ENCODE results near the gene PRDM4. TPM values are rescaled to one million over a fixed set of nuclear protein-coding genes. Genes with fewer than 3 reads are reported as not detected.

PRDM4 gene
- total and polyA plus RNA-seq, 8 donors, result 16.1 to 27.3 (median 25.6) TPM

DNA sequence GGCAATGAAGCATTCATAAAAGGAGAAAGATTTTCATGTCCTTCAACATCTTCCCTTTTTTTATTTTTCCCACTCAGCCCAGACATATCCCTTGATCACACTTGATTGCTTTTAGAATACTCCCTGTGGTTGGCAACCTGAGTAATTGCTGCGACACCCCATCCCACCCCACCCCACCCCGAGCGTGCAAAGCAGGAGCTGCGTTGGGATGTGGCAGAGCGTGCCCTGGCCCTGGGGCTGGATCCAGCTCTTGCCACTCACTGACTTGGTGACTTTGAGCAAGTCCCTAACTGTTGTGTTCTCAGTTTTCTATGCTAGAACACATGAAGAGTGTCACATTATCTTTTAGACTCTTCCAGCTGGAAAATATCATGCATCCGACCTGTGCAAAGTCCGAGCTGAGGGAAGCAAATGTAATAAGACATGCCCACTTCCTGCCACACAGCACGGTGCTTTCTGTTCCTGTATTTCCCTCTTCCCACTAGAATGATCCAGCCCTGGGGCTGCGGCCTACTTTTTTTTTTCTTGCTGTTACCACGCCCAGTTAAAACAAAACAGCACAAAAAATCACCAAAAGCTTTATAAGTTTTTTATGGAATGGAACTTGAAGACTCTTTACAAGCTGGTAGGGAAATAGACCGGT lies 17.6 kb upstream of the PRDM4 start:
- TF ChIP-seq, protein P1, sequence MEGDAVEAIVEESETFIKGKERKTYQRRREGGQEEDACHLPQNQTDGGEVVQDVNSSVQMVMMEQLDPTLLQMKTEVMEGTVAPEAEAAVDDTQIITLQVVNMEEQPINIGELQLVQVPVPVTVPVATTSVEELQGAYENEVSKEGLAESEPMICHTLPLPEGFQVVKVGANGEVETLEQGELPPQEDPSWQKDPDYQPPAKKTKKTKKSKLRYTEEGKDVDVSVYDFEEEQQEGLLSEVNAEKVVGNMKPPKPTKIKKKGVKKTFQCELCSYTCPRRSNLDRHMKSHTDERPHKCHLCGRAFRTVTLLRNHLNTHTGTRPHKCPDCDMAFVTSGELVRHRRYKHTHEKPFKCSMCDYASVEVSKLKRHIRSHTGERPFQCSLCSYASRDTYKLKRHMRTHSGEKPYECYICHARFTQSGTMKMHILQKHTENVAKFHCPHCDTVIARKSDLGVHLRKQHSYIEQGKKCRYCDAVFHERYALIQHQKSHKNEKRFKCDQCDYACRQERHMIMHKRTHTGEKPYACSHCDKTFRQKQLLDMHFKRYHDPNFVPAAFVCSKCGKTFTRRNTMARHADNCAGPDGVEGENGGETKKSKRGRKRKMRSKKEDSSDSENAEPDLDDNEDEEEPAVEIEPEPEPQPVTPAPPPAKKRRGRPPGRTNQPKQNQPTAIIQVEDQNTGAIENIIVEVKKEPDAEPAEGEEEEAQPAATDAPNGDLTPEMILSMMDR (IDR thresholded peaks at IDR 0.05), result no peak
- ATAC-seq, result peak; percentile 66
- no peak for DNase-seq
- Histone ChIP-seq H3K27ac (peak overlapping the region in 1 of 2 donors; percentile 56), H3K36me3 (no peaks in the 10 kb centered on the region), H3K4me1 (peaks cover 0 to 15% of the 10 kb centered on the region in 2 donors), H3K4me3 (no peak overlapping the region), H3K9me3 (no peaks in the 10 kb centered on the region), H3K27me3 (peaks cover 37 to 48% of the 10 kb centered on the region in 2 donors)
- intact Hi-C loops (cut with DNase I), result no loop called here

DNA sequence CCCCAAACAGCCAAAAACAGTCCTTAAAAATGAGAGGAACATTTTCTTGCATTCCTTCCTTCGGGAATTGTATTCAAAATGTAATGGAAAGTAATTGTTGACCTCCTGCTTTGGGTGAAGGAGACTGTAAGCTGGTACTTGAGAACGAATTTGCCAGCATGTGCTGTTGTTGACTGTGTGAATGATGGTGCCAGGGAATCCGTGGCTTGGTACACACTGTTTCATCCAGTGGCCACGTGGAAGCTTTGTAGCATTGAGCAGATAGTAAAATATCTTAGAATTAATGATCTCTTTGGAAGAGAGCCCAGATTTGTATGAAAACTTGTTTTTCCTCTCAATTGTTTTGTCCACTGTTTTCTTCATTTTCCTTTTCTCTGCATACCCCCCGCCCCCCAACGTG lies 15.2 kb upstream of the PRDM4 start:
- Histone ChIP-seq H3K27me3 (peaks cover 40 to 71% of the 10 kb centered on the region in 2 donors), H3K9me3 (no peaks in the 10 kb centered on the region), H3K4me1 (peaks cover 0 to 15% of the 10 kb centered on the region in 2 donors), H3K4me3 (no peak overlapping the region), H3K36me3 (no peaks in the 10 kb centered on the region), H3K27ac (no peak overlapping the region)
- no peak for DNase-seq
- intact Hi-C loops (cut with DNase I), result no loop called here
- TF ChIP-seq, protein P1 (IDR thresholded peaks at IDR 0.05), result no peak
- no peak for ATAC-seq

- H3K27me3 ChIP-seq, result peaks cover 40 to 74% of the 10 kb centered on the region in 2 donors
- no peaks in the 10 kb centered on the region for H3K36me3 ChIP-seq
- intact Hi-C loops (cut with DNase I), result no loop called here
- H3K27ac ChIP-seq, result no peak overlapping the region
- peak; percentile 23 for ATAC-seq
- DNase-seq, result peak in 1 of 4 donors; percentile 74
- peaks cover 0 to 11% of the 10 kb centered on the region in 2 donors for H3K4me1 ChIP-seq
- no peaks in the 10 kb centered on the region for H3K9me3 ChIP-seq
- TF ChIP-seq, protein P1 (IDR thresholded peaks at IDR 0.05), result no peak
- no peak overlapping the region for H3K4me3 ChIP-seq
Observed at GRCh38 chr12:107775093-107775721, 14.3 kb upstream of the PRDM4 start.

- H3K27me3 ChIP-seq, result peaks cover 40 to 74% of the 10 kb centered on the region in 2 donors
- H3K9me3 ChIP-seq, result no peaks in the 10 kb centered on the region
- DNase-seq (no peak), ATAC-seq (no peak)
- peaks cover 0 to 10% of the 10 kb centered on the region in 2 donors for H3K4me1 ChIP-seq
- no peaks in the 10 kb centered on the region for H3K36me3 ChIP-seq
- intact Hi-C loops (cut with DNase I), result no loop called here
- TF ChIP-seq, protein P1 (IDR thresholded peaks at IDR 0.05), result no peak
- H3K4me3 ChIP-seq, result no peak within 1 kb of the TSS
- no peak within 1 kb of the TSS for H3K27ac ChIP-seq
Observed at GRCh38 chr12:107774349-107775029, 13.6 kb upstream of the PRDM4 start, which contains the start of gene ASCL4. ASCL4 (plus strand) TSS chr12:107774704; CDS start chr12:107775219, 515 bp downstream.

GRCh38 chr12:107767466-107767865 lies 6.5 kb upstream of the PRDM4 start:
- no peaks in the 10 kb centered on the region for H3K36me3 ChIP-seq
- no peak overlapping the region for H3K27ac ChIP-seq
- TF ChIP-seq, protein P1 (IDR thresholded peaks at IDR 0.05), result no peak
- ATAC-seq (no peak), DNase-seq (no peak)
- no peaks in the 10 kb centered on the region for H3K4me1 ChIP-seq
- no peak overlapping the region for H3K4me3 ChIP-seq
- intact Hi-C loops (cut with DNase I), result loop anchor here in 1 of 2 donors (10.0 kb wide), 1 partner anchor 117 kb away; no protein-coding TSS in a partner anchor
- H3K9me3 ChIP-seq, result no peaks in the 10 kb centered on the region
- peaks cover 0 to 16% of the 10 kb centered on the region in 2 donors for H3K27me3 ChIP-seq
